Measurements from ENCODE around the gene DNAH6. TPM values are rescaled to one million over a fixed set of nuclear protein-coding genes. Genes with fewer than 3 reads are reported as not detected.

DNAH6 gene
- total RNA-seq, 1 experiment from 2014 or later: 0.32 TPM

DNA sequence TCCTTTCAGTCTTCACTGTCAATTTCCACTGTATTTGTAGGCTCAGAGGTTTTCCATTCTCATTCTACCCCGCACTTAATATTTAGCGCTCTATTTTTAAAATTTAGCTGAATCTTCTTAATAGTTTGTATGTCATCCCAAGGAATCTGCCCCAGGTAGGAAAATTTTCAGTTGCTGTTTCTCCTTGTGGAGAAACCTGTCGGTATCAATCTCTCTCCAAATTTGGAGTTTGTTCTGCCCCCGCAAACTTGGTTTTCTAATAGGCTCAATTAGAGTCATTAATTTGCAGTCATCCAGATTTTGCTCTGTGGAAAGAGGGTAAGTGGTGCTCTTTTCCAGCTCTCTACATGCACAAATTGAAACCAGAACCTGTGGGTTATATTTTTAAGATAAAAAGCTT, 87.6 kb downstream of the DNAH6 start:
- no TSS peak for BruUV-seq (replicated peaks)
- Mint-ChIP-seq H3K27me3 (ENCODE audit: insufficient read depth, unreplicated experiment) (no peaks in the 10 kb centered on the region), H3K27ac (ENCODE audit: unreplicated experiment) (no peak overlapping the region), H3K4me1 (ENCODE audit: low read depth, unreplicated experiment) (peaks cover 13% of the 10 kb centered on the region), H3K36me3 (ENCODE audit: insufficient read depth, unreplicated experiment) (no peaks in the 10 kb centered on the region), H3K9me3 (ENCODE audit: unreplicated experiment) (peaks cover 40% of the 10 kb centered on the region), H3K4me3 (ENCODE audit: unreplicated experiment) (no peak overlapping the region)
- Histone ChIP-seq H3K4me3 (ENCODE audit: low read depth, low read length) (no peak overlapping the region), H3K4me1 (no peaks in the 10 kb centered on the region), H3K36me3 (ENCODE audit: control insufficient read depth, insufficient read depth, low read length) (no peaks in the 10 kb centered on the region), H3K9me3 (peaks cover under 1% of the 10 kb centered on the region; the same call in 1 of the 2 replicates), H3K27me3 (replicated peaks; ENCODE audit: control insufficient read depth, insufficient read depth, low read length) (no peaks in the 10 kb centered on the region)
- no peak for DNase-seq
- TF ChIP-seq, protein P1, sequence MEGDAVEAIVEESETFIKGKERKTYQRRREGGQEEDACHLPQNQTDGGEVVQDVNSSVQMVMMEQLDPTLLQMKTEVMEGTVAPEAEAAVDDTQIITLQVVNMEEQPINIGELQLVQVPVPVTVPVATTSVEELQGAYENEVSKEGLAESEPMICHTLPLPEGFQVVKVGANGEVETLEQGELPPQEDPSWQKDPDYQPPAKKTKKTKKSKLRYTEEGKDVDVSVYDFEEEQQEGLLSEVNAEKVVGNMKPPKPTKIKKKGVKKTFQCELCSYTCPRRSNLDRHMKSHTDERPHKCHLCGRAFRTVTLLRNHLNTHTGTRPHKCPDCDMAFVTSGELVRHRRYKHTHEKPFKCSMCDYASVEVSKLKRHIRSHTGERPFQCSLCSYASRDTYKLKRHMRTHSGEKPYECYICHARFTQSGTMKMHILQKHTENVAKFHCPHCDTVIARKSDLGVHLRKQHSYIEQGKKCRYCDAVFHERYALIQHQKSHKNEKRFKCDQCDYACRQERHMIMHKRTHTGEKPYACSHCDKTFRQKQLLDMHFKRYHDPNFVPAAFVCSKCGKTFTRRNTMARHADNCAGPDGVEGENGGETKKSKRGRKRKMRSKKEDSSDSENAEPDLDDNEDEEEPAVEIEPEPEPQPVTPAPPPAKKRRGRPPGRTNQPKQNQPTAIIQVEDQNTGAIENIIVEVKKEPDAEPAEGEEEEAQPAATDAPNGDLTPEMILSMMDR (IDR thresholded peaks at IDR 0.05; ENCODE audit: insufficient read depth in 1 of 2, low read depth in 1 of 2, low read length in 1 of 2, severe bottlenecking in 1 of 2, unreplicated experiment in 1 of 2): no peak
- ChIA-PET POLR2A (no interaction called here), CTCF (no interaction called here)
- intact Hi-C loops (cut with micrococcal nuclease; ENCODE audit: unreplicated experiment): no loop called here

DNA sequence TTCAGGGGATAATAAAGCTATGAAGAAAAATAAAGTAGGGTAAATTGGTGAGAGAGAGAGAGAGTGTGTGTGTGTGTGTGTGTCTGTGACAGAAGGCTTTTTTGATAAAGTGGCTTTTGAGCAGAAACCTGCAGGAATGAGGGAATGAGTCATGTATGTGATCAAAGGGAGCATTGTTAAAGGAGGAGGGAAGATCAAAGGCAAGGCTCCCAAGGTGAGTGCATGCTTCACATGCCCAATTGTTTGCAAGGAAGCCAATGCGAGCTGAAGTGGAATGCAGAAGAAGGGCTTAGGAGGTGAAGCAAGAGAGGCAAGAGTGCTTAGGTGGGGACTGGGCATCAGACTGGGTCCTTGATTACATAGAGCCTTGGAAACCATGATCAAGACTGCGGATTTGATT, 96.8 kb downstream of the DNAH6 start:
- H3K4me3 ChIP-seq (ENCODE audit: low read depth, low read length): no peak overlapping the region
- peaks cover 5% of the 10 kb centered on the region for H3K36me3 Mint-ChIP-seq (ENCODE audit: insufficient read depth, unreplicated experiment)
- H3K27ac Mint-ChIP-seq (ENCODE audit: unreplicated experiment): peak overlapping the region; percentile 70
- no peaks in the 10 kb centered on the region for H3K36me3 ChIP-seq (ENCODE audit: control insufficient read depth, insufficient read depth, low read length)
- peaks cover 51% of the 10 kb centered on the region for H3K9me3 Mint-ChIP-seq (ENCODE audit: unreplicated experiment)
- TF ChIP-seq, protein P1 (IDR thresholded peaks at IDR 0.05; ENCODE audit: insufficient read depth in 1 of 2, low read depth in 1 of 2, low read length in 1 of 2, severe bottlenecking in 1 of 2, unreplicated experiment in 1 of 2): no peak
- CTCF ChIA-PET: no interaction called here
- POLR2A ChIA-PET: no interaction called here
- no TSS peak for BruUV-seq (replicated peaks)
- H3K4me1 ChIP-seq: peaks cover 29% of the 10 kb centered on the region
- H3K27me3 Mint-ChIP-seq (ENCODE audit: insufficient read depth, unreplicated experiment): no peaks in the 10 kb centered on the region
- H3K9me3 ChIP-seq: peaks cover 31% of the 10 kb centered on the region
- intact Hi-C loops (cut with micrococcal nuclease; ENCODE audit: unreplicated experiment): loop anchor here (5.0 kb wide), 1 partner anchor 96 kb away; the partner anchor contains the start of gene DNAH6
- H3K27me3 ChIP-seq (replicated peaks; ENCODE audit: control insufficient read depth, insufficient read depth, low read length): no peaks in the 10 kb centered on the region
- peak overlapping the region; percentile 0 for H3K4me3 Mint-ChIP-seq (ENCODE audit: unreplicated experiment)
- peak; percentile 82 to 88 for DNase-seq
- H3K4me1 Mint-ChIP-seq (ENCODE audit: low read depth, unreplicated experiment): peaks cover 28% of the 10 kb centered on the region

DNA sequence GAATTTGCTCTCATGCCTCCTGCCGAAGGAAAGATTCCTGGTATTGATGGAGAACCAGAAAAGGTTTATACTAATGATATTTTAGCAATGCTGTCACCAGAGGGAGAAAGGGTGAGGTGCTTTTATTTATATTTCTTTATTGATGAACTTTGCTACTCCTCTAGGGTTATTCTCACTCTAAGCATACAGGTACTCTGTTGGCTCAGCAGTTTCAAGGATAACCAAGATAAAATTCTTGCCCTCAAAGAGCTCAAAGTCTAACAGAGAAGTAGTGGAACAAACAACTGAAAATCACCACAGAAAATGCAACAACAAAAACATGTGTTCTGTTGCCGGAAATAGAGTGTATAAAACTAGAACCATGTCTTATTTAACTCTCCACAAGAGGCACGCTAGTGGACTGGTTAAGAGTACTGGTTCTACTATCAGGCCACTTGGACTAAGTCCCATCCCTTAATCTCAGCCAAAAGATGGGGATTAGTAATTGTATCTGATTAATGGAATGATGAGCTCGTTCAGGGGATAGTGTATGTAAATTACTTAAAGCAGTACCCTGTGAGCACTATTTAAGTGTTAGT, 103.6 kb downstream of the DNAH6 start:
- DNase-seq: no peak
- Mint-ChIP-seq H3K27ac (ENCODE audit: unreplicated experiment) (no peak overlapping the region), H3K4me1 (ENCODE audit: low read depth, unreplicated experiment) (peaks cover 22% of the 10 kb centered on the region), H3K9me3 (ENCODE audit: unreplicated experiment) (peaks cover 29% of the 10 kb centered on the region), H3K27me3 (ENCODE audit: insufficient read depth, unreplicated experiment) (no peaks in the 10 kb centered on the region), H3K4me3 (ENCODE audit: unreplicated experiment) (no peak overlapping the region), H3K36me3 (ENCODE audit: insufficient read depth, unreplicated experiment) (no peaks in the 10 kb centered on the region)
- ChIA-PET CTCF (no interaction called here), POLR2A (no interaction called here)
- intact Hi-C loops (cut with micrococcal nuclease; ENCODE audit: unreplicated experiment): no loop called here
- 0 out of 2 replicates have a peak, but pooled peaks cover 3% of the 10 kb centered on the region for H3K4me1 ChIP-seq
- H3K4me3 ChIP-seq (ENCODE audit: low read depth, low read length): no peak overlapping the region
- H3K36me3 ChIP-seq (ENCODE audit: control insufficient read depth, insufficient read depth, low read length): no peaks in the 10 kb centered on the region
- 0 out of 2 replicates have a peak, but pooled peaks cover 6% of the 10 kb centered on the region for H3K9me3 ChIP-seq
- TF ChIP-seq, protein P1 (IDR thresholded peaks at IDR 0.05; ENCODE audit: insufficient read depth in 1 of 2, low read depth in 1 of 2, low read length in 1 of 2, severe bottlenecking in 1 of 2, unreplicated experiment in 1 of 2): no peak
- H3K27me3 ChIP-seq (replicated peaks; ENCODE audit: control insufficient read depth, insufficient read depth, low read length): no peaks in the 10 kb centered on the region
- no TSS peak for BruUV-seq (replicated peaks)

Data from Caco-2 (cell line).